PC-9 (cell line): ENCODE data around the gene LYPD6B. TPM values are rescaled to one million over a fixed set of nuclear protein-coding genes. Genes with fewer than 3 reads are reported as not detected.

ENCODE experiments used
- BruUV-seq: library from RNA; stranded (reverse); fragments of 400-500 nt; replicated peaks from 2 replicates; lab custom pipeline; 2021; lab: Mats Ljungman, UMichigan
- CTCF ChIA-PET: fragments of 300-600 bp; sonication (Branson Sonifier 250); formaldehyde crosslinking; loops from one replicate; lab custom pipeline; 2022; ENCODE audit warnings: antibody characterized with exemption; lab: Charles Lee
- POLR2A ChIA-PET: fragments of 300-600 bp; sonication (Branson Sonifier 250); formaldehyde crosslinking; loops from one replicate; lab custom pipeline; 2022; ENCODE audit warnings: antibody characterized with exemption; ENCODE audit not compliant: unreplicated experiment; lab: Charles Lee
- DNase-seq, 2 experiments: peaks; one replicate each; pipeline versions ENCODE4 v3.0.0 to v3.0.0-alpha.2; 2015 to 2022; ENCODE audit warnings: mixed read lengths in 1 of 2
- H2AFZ ChIP-seq: fragments of 200-600 bp; sonication (generic); 2 replicates; pipeline ENCODE4 v1.8.1; 2017; ENCODE audit warnings: antibody characterized with exemption
- H3F3A ChIP-seq: fragments of 200-600 bp; sonication (generic); 2 replicates; pipeline ENCODE4 v1.8.1; 2017; ENCODE audit warnings: antibody characterized with exemption, mild to moderate bottlenecking, low read depth; ENCODE audit not compliant: insufficient read depth
- H3K27ac ChIP-seq: fragments of 200-600 bp; sonication (generic); 2 replicates; pipeline ENCODE4 v1.6.1; 2016; ENCODE audit warnings: mixed run types
- H3K27me3 ChIP-seq: fragments of 200-600 bp; sonication (generic); 2 replicates; pipeline ENCODE4 v1.6.1; 2016; ENCODE audit warnings: low read depth, mixed run types; ENCODE audit not compliant: insufficient read depth
- H3K36me3 ChIP-seq: fragments of 200-600 bp; sonication (generic); 2 replicates; pipeline ENCODE4 v1.6.1; 2016; ENCODE audit warnings: low read depth, mixed run types
- H3K4me1 ChIP-seq: fragments of 200-600 bp; sonication (generic); replicated peaks from 2 replicates; pipeline ENCODE4 v1.6.1; 2016; ENCODE audit warnings: mixed run types; ENCODE audit not compliant: insufficient read depth
- H3K4me2 ChIP-seq: fragments of 200-600 bp; sonication (generic); 2 replicates; pipeline ENCODE4 v1.6.1; 2017; ENCODE audit warnings: mixed run types
- H3K4me3 ChIP-seq: fragments of 200-600 bp; sonication (generic); 2 replicates; pipeline ENCODE4 v1.6.1; 2016; ENCODE audit warnings: mixed run types
- H3K79me2 ChIP-seq: fragments of 200-600 bp; sonication (generic); 2 replicates; pipeline ENCODE4 v1.6.1; 2017; ENCODE audit warnings: low read depth, mixed run types
- H3K9me2 ChIP-seq: fragments of 200-600 bp; sonication (generic); 2 replicates; pipeline ENCODE4 v1.8.1; 2017; ENCODE audit warnings: mild to moderate bottlenecking; ENCODE audit not compliant: insufficient read depth
- H3K9me3 ChIP-seq: fragments of 200-600 bp; sonication (generic); 2 replicates; pipeline ENCODE4 v1.8.1; 2016; ENCODE audit warnings: low read depth; ENCODE audit not compliant: insufficient read depth
- H4K20me1 ChIP-seq: fragments of 200-600 bp; sonication (generic); 2 replicates; pipeline ENCODE4 v1.8.1; 2017; ENCODE audit not compliant: insufficient read depth
- EZH2 ChIP-seq: fragments of 200-600 bp; sonication (generic); IDR thresholded peaks from 2 replicates; pipeline ENCODE4 v1.8.0; 2017; ENCODE audit warnings: antibody characterized with exemption, low read depth
- intact Hi-C: fragments of 100-400 bp; cut with micrococcal nuclease; formaldehyde crosslinking; loops from one replicate; pipeline ENCODE4 v1.10.0; 2022; ENCODE audit not compliant: unreplicated experiment
- total RNA-seq: library from RNA; stranded (reverse); gene quantifications from 2 replicates; pipeline ENCODE4 v1.2.3, GENCODE V29; 2021
- TF ChIP-seq, protein P1 (sequence below): fragments of 200-600 bp; sonication (generic); conservative IDR thresholded peaks from 2 replicates; pipeline ENCODE4 v1.6.1; 2017; ENCODE audit warnings: mixed run types, antibody characterized with exemption, mild to moderate bottlenecking, moderate library complexity

The LYPD6B gene
- total RNA-seq, 1 experiment from 2014 or later: 10.0 TPM

DNA sequence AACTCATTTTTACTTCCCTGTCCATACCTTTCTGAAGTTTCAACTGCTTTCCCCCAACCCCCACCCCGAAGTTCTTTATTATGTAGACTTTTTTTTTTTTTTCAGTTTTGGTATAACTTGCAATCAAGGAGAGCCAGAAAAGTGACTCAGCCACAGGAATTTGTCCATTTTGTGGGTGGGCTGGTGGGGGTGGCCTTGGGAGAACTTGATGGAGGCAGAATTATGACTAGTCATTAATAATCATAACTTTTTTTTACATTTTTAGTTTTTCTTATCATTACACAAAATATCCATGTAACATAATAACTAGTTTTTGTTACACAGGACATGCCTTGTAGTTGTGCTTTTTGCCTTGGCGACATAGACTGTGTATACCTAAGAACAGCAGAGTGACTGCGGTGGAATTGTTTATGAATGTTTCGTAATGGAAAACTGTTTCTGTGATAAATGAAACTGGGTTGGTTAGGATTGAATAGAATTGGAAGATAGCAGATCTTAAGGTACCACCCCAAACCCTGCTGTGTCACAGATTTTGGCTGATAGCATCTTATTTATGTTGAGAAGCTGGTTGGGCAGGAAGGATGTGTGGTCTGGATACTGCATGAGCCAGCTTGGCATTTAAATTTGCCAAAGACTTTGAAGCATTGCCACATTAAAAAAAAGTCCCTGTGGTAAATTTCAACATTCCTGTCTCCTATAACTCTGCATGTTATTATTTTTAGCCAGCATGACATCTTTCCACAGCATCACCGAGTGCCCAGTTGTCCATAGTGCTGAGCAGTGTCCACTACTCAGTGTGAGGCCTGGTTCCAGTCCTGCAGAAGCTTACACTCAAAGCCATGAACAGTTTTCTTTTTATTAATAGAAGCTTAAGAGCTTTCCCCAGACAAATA is 30.7 kb downstream of the LYPD6B start:
- no peaks in the 10 kb centered on the region for H3K27me3 ChIP-seq
- ChIA-PET CTCF (interaction anchor here (0.6 kb wide), 1 partner anchor 11 kb away, joined by 3 read pairs; no protein-coding TSS in a partner anchor), POLR2A (interaction anchor here (0.6 to 0.7 kb wide), 4 partner anchors 10 to 583 kb away, joined by 3 to 5 read pairs (median 5); no protein-coding TSS in a partner anchor)
- peak; percentile 73 to 98 for DNase-seq
- peak overlapping the region; percentile 99 for H3K27ac ChIP-seq
- peaks cover 60% of the 10 kb centered on the region for H3K79me2 ChIP-seq
- H3K9me3 ChIP-seq: no peaks in the 10 kb centered on the region
- H4K20me1 ChIP-seq: no peaks in the 10 kb centered on the region
- peaks cover 43% of the 10 kb centered on the region for H3F3A ChIP-seq
- no peaks in the 10 kb centered on the region for H3K36me3 ChIP-seq
- BruUV-seq: no TSS peak
- H3K9me2 ChIP-seq: no peaks in the 10 kb centered on the region
- H2AFZ ChIP-seq: peak overlapping the region; percentile 69
- TF ChIP-seq, protein P1, sequence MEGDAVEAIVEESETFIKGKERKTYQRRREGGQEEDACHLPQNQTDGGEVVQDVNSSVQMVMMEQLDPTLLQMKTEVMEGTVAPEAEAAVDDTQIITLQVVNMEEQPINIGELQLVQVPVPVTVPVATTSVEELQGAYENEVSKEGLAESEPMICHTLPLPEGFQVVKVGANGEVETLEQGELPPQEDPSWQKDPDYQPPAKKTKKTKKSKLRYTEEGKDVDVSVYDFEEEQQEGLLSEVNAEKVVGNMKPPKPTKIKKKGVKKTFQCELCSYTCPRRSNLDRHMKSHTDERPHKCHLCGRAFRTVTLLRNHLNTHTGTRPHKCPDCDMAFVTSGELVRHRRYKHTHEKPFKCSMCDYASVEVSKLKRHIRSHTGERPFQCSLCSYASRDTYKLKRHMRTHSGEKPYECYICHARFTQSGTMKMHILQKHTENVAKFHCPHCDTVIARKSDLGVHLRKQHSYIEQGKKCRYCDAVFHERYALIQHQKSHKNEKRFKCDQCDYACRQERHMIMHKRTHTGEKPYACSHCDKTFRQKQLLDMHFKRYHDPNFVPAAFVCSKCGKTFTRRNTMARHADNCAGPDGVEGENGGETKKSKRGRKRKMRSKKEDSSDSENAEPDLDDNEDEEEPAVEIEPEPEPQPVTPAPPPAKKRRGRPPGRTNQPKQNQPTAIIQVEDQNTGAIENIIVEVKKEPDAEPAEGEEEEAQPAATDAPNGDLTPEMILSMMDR: no peak
- no peak for TF ChIP-seq EZH2
- peak overlapping the region; percentile 38; the same call in 1 of the 2 replicates for H3K4me3 ChIP-seq
- intact Hi-C loops: loop anchor here (1.0 to 5.0 kb wide), 6 partner anchors 8 to 1458 kb away; partner anchors contain the start of gene LYPD6B
- peak overlapping the region; percentile 82 for H3K4me2 ChIP-seq
- H3K4me1 ChIP-seq: peaks cover 62% of the 10 kb centered on the region

DNA sequence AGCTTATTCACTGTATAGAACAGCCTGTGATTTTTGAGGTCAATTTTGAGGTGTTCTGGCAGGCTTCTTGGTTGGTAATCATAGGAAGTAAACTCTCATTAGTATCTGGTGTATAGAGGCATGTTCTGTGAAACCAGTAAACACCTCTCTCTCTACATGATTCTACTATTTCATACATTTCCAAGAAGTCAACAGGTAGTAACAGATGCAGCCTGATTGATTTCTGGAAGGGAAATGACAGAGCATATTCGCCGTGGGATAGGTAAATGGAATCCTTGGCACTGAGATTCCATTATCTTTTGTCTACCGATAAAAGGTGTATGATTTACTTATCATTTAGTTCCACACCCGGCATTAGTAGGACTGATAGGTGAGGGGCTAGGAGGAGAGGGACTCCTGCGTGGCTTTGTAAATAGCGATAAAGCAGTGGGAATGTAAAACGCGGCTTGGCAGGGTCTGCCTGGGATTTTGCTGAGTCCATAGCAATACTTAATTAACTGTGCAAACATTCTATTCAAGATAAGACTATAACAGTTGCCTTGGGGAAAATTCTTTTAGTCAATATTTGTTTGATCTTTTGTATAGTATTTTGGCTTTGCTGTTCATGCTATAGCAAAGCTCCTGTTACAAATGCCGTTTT is 32.3 kb downstream of the LYPD6B start:
- CTCF ChIA-PET: no interaction called here
- H3K4me2 ChIP-seq: peak overlapping the region; percentile 82

DNA sequence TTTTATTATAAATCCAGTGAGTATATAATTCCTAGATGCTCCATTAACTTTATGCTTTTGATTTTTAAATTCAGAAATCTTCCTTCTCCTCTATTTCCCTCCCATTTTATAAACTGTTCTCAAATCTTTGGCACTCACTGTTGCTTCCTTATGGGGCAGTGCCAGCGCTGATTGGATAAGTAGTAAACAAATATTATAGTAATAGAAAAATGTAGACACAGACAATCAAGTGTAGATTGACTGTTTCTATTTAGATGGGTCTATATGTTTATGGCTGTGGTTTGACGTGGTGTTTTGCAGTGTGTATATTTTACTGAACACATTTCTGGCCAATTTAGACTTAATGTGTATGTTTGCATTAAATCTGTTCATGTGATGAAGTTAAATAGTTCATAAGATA is 36.6 kb downstream of the LYPD6B start:
- DNase-seq: no peak
- Histone ChIP-seq H3K27me3 (no peaks in the 10 kb centered on the region), H4K20me1 (no peaks in the 10 kb centered on the region), H3K9me3 (no peaks in the 10 kb centered on the region), H3K4me3 (no peak overlapping the region), H3K79me2 (peaks cover 74% of the 10 kb centered on the region), H3K27ac (peak overlapping the region; percentile 76), H3F3A (peaks cover 36% of the 10 kb centered on the region), H3K4me1 (peaks cover 80% of the 10 kb centered on the region), H2AFZ (no peak overlapping the region), H3K36me3 (no peaks in the 10 kb centered on the region), H3K9me2 (no peaks in the 10 kb centered on the region), H3K4me2 (no peak overlapping the region)
- TF ChIP-seq, protein P1: no peak
- no peak for TF ChIP-seq EZH2
- ChIA-PET CTCF (no interaction called here), POLR2A (no interaction called here)
- intact Hi-C loops: no loop called here
- BruUV-seq: no TSS peak

More for the DNA sequence above, 32.3 kb downstream of the LYPD6B start:
- Histone ChIP-seq H3F3A (peaks cover 45% of the 10 kb centered on the region), H4K20me1 (no peaks in the 10 kb centered on the region), H3K4me3 (peak overlapping the region; percentile 27; the same call in 1 of the 2 replicates), H3K27me3 (no peaks in the 10 kb centered on the region), H3K27ac (peak overlapping the region; percentile 99), H2AFZ (peak overlapping the region; percentile 60; the same call in 1 of the 2 replicates), H3K9me3 (no peaks in the 10 kb centered on the region), H3K9me2 (no peaks in the 10 kb centered on the region), H3K79me2 (peaks cover 61% of the 10 kb centered on the region), H3K4me1 (peaks cover 72% of the 10 kb centered on the region), H3K36me3 (no peaks in the 10 kb centered on the region)
- peak in 1 of 2 experiments; percentile 79 for DNase-seq
- POLR2A ChIA-PET: no interaction called here
- TF ChIP-seq, protein P1: no peak
- TF ChIP-seq EZH2: no peak
- BruUV-seq: no TSS peak
- intact Hi-C loops: no loop called here
